ENCODE measurements around the gene SLC6A16. TPM values are rescaled to one million over a fixed set of nuclear protein-coding genes. Genes with fewer than 3 reads are reported as not detected.

The SLC6A16 gene
- total and polyA plus RNA-seq, 2 of the 8 experiments (the other 6 are each of a cell fraction or from before 2014, with no cell fraction given), result 1.1 to 1.5 TPM

- TF ChIP-seq CHD7 (IDR thresholded peaks at IDR 0.05; ENCODE audit: insufficient replicate concordance, low read length) (no peak), TAF1 (IDR thresholded peaks at IDR 0.05; ENCODE audit: low read depth, low read length) (no peak), GTF2F1 (IDR thresholded peaks at IDR 0.05; ENCODE audit: borderline replicate concordance, low read depth, low read length) (no peak), JUND (IDR thresholded peaks at IDR 0.05; ENCODE audit: low read length) (no peak)
Measured at GRCh38 chr19:49362929-49363267, 37.9 kb upstream of the SLC6A16 start (continued).

Measured in H1 (cell line).